Fibroblast of villous mesenchyme (primary cell): ENCODE data around the gene IRF9. TPM values are rescaled to one million over a fixed set of nuclear protein-coding genes. Genes with fewer than 3 reads are reported as not detected.
A peak's percentile ranks its signal among the peaks of the same experiment; 100 is the strongest.

Source experiments
- DNase-seq: peaks from one replicate; pipeline ENCODE4 v3.0.0-alpha.2; 2010; ENCODE audit warnings: low read depth
- H3K4me3 ChIP-seq: 2 replicates; pipeline ENCODE4 v1.5.1; 2011; ENCODE audit warnings: low read depth, mild to moderate bottlenecking, low read length
- total RNA-seq: library from RNA; depleted of rRNA; stranded (reverse); fragments of >200 nt; gene quantifications from 2 replicates; pipeline ENCODE4 v1.2.3, GENCODE V29; 2012
- TF ChIP-seq, protein P1 (sequence below): IDR thresholded peaks from 2 replicates; pipeline ENCODE4 v1.5.1; 2012; ENCODE audit warnings: low read depth, mild to moderate bottlenecking, low read length; ENCODE audit not compliant: insufficient read depth

IRF9 gene
- total RNA-seq, 1 donor, result 96.7 TPM

DNA sequence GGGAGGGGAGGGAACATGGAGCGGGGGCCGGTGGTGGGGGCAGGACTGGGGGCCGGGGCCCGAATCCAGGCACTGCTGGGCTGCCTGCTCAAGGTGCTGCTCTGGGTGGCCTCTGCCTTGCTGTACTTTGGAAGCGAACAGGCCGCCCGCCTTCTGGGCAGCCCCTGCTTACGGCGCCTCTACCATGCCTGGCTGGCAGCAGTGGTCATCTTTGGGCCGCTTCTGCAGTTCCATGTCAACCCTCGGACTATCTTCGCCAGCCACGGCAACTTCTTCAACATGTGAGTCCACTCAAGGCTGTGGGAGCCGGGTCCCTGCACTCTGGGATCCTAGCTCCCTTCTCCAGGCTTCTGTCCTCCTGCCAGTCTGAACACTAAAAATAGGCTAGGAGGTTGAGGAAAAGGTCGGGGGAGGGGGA, 29.5 kb upstream of the IRF9 start:
- TF ChIP-seq, protein P1, sequence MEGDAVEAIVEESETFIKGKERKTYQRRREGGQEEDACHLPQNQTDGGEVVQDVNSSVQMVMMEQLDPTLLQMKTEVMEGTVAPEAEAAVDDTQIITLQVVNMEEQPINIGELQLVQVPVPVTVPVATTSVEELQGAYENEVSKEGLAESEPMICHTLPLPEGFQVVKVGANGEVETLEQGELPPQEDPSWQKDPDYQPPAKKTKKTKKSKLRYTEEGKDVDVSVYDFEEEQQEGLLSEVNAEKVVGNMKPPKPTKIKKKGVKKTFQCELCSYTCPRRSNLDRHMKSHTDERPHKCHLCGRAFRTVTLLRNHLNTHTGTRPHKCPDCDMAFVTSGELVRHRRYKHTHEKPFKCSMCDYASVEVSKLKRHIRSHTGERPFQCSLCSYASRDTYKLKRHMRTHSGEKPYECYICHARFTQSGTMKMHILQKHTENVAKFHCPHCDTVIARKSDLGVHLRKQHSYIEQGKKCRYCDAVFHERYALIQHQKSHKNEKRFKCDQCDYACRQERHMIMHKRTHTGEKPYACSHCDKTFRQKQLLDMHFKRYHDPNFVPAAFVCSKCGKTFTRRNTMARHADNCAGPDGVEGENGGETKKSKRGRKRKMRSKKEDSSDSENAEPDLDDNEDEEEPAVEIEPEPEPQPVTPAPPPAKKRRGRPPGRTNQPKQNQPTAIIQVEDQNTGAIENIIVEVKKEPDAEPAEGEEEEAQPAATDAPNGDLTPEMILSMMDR, result no peak
- DNase-seq, result no peak

DNA sequence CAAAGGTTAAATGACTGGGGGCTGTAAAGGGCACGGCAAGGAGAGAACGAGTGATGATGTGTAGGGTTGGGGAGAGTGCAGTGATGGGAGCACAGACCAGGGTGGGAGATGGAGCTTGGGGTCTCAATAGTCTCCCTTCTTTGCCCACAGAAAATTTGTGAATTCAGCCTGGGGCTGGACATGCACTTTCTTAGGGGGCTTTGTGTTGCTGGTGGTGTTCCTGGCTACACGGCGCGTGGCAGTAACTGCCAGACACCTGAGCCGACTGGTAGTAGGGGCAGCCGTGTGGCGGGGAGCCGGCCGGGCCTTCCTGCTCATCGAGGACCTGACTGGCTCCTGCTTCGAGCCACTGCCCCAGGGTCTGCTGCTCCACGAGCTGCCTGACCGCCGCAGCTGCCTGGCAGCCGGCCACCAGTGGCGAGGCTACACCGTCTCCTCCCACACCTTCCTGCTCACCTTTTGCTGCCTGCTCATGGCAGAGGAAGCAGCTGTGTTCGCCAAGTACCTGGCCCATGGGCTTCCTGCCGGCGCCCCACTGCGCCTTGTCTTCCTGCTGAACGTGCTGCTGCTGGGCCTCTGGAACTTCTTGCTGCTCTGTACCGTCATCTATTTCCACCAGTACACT, 28.9 kb upstream of the IRF9 start:
- no peak overlapping the region for H3K4me3 ChIP-seq
- TF ChIP-seq, protein P1, result no peak
- no peak for DNase-seq

More for the DNA sequence above, 29.5 kb upstream of the IRF9 start:
- H3K4me3 ChIP-seq, result no peak overlapping the region

DNA sequence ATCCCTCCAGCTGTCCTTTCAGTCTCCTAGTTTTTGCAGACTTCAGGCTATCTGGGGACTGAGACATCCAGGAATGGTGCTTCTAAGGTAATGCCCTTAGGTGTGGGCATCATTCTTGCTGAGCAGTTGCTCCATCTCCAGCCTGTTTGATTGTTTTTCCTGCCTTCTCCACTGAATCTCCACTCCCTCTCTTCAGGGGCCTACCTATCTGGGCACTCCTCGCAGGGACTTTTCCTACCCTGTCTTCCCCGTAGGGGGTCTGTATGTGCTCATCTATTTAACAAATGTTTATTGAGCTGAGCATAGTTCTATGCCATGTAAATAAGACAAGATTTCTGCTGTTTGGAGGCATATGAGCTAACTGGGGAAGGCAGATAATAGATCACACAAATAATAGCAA, 28.1 kb upstream of the IRF9 start:
- DNase-seq, result no peak
- TF ChIP-seq, protein P1, result no peak
- no peak overlapping the region for H3K4me3 ChIP-seq

DNA sequence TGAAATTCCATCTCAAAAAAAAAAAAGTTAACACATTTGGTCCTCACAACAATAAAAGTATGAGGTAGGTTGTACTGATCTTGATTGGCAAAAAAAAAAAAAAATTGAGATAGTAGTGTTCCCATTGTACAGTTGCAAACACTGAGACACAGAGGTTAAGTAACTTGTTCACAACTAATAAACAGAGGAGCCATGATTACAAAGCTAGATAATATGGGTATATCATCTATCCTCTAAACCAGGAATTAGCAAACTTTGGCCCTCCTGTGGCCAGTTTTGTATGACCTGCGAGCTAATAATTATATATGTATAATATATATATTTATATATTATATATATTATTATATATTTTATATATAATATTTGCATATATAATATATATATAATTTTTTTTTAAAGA, 27.3 kb upstream of the IRF9 start:
- no peak overlapping the region for H3K4me3 ChIP-seq
- TF ChIP-seq, protein P1, result no peak
- DNase-seq, result no peak

DNA sequence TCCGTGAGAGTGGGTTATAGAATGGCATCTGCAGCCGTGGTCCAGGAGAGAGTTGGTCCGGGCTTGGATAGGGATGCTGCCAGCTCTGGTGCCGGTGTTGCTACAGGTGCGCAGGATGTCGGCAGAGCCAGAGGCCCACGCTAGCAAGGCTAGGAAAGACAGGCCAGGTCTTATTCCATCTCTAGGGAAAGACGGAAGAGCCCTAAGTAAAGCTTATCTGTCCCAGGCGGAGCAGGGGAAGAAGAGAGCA, 25.6 kb upstream of the IRF9 start:
- DNase-seq, result no peak
- H3K4me3 ChIP-seq, result peak overlapping the region; percentile 68
- TF ChIP-seq, protein P1, result no peak

- DNase-seq, result peak; percentile 90
- H3K4me3 ChIP-seq, result peak within 1 kb of the TSS; percentile 68
- TF ChIP-seq, protein P1, result no peak
Measured at GRCh38 chr14:24135834-24136683, 25.0 kb upstream of the IRF9 start, which contains the start of gene PSME1. TSS of gene PSME1 (plus strand) at chr14:24136194. CDS start at chr14:24136263, 69 bp downstream.
